Measurements from ENCODE around the gene FBXO7. TPM values are rescaled to one million over a fixed set of nuclear protein-coding genes. Genes with fewer than 3 reads are reported as not detected.

The FBXO7 gene
- total RNA-seq, 3 donors from 2014 or later (not counting 1 experiment from before 2014, with no cell fraction given), result 173 to 208 (median 198) TPM

GRCh38 chr22:32511274-32511673 lies 36.7 kb downstream of the FBXO7 start:
- ATAC-seq (no peak), DNase-seq (no peak)
- TF ChIP-seq CTCF (IDR thresholded peaks at IDR 0.05), result no peak
- no peaks in the 10 kb centered on the region for H3K4me1 ChIP-seq (ENCODE audit: control insufficient read depth, insufficient read depth, low read length)
- Mint-ChIP-seq H3K9me3 (no peaks in the 10 kb centered on the region), H3K27me3 (ENCODE audit: low read depth in 2 of 2) (no peaks in the 10 kb centered on the region), H3K27ac (no peak overlapping the region), H3K4me1 (no peaks in the 10 kb centered on the region), H3K36me3 (no peaks in the 10 kb centered on the region), H3K4me3 (no peak overlapping the region)
- no peaks in the 10 kb centered on the region for H3K9me3 ChIP-seq (ENCODE audit: control insufficient read depth, insufficient read depth, low read length)
- intact Hi-C loops (cut with micrococcal nuclease), result no loop called here
- no peak overlapping the region for H3K27ac ChIP-seq (ENCODE audit: low read length)
- H3K27me3 ChIP-seq (ENCODE audit: control insufficient read depth, insufficient read depth, low read length), result no peaks in the 10 kb centered on the region
- no peak overlapping the region for H3K4me3 ChIP-seq (ENCODE audit: low read length)
- H3K36me3 ChIP-seq (ENCODE audit: control insufficient read depth, insufficient read depth, low read length), result peaks cover 5% of the 10 kb centered on the region
- WGBS (ENCODE audit: insufficient coverage), result 82% methylated on average over 2 of the region's 3 CpGs

- intact Hi-C loops (cut with micrococcal nuclease), result no loop called here
- Mint-ChIP-seq H3K4me1 (no peaks in the 10 kb centered on the region), H3K4me3 (no peak overlapping the region), H3K36me3 (no peaks in the 10 kb centered on the region), H3K27me3 (ENCODE audit: low read depth in 2 of 2) (no peaks in the 10 kb centered on the region), H3K27ac (no peak overlapping the region), H3K9me3 (no peaks in the 10 kb centered on the region)
- Histone ChIP-seq H3K4me1 (ENCODE audit: control insufficient read depth, insufficient read depth, low read length) (no peaks in the 10 kb centered on the region), H3K36me3 (ENCODE audit: control insufficient read depth, insufficient read depth, low read length) (peaks cover 5% of the 10 kb centered on the region), H3K9me3 (ENCODE audit: control insufficient read depth, insufficient read depth, low read length) (no peaks in the 10 kb centered on the region), H3K27me3 (ENCODE audit: control insufficient read depth, insufficient read depth, low read length) (no peaks in the 10 kb centered on the region), H3K27ac (ENCODE audit: low read length) (no peak overlapping the region), H3K4me3 (ENCODE audit: low read length) (no peak overlapping the region)
- no peak for TF ChIP-seq CTCF (IDR thresholded peaks at IDR 0.05)
- ATAC-seq, result no peak
- DNase-seq, result no peak
- 67% methylated on average over 2 of the region's 2 CpGs for WGBS (ENCODE audit: insufficient coverage)
Measured at GRCh38 chr22:32511776-32512175, 37.2 kb downstream of the FBXO7 start.

- Mint-ChIP-seq H3K4me1 (no peaks in the 10 kb centered on the region), H3K36me3 (no peaks in the 10 kb centered on the region), H3K27me3 (ENCODE audit: low read depth in 2 of 2) (no peaks in the 10 kb centered on the region), H3K27ac (no peak overlapping the region), H3K4me3 (no peak overlapping the region), H3K9me3 (no peaks in the 10 kb centered on the region)
- TF ChIP-seq CTCF (IDR thresholded peaks at IDR 0.05), result no peak
- intact Hi-C loops (cut with micrococcal nuclease), result no loop called here
- H3K4me1 ChIP-seq (ENCODE audit: control insufficient read depth, insufficient read depth, low read length), result no peaks in the 10 kb centered on the region
- 95% methylated on average over 8 of the region's 8 CpGs for WGBS (ENCODE audit: insufficient coverage)
- no peak overlapping the region for H3K27ac ChIP-seq (ENCODE audit: low read length)
- DNase-seq, result no peak
- H3K4me3 ChIP-seq (ENCODE audit: low read length), result no peak overlapping the region
- peaks cover 5% of the 10 kb centered on the region for H3K36me3 ChIP-seq (ENCODE audit: control insufficient read depth, insufficient read depth, low read length)
- ATAC-seq, result no peak
- H3K27me3 ChIP-seq (ENCODE audit: control insufficient read depth, insufficient read depth, low read length), result no peaks in the 10 kb centered on the region
- H3K9me3 ChIP-seq (ENCODE audit: control insufficient read depth, insufficient read depth, low read length), result no peaks in the 10 kb centered on the region
Measured at GRCh38 chr22:32512267-32512982, 37.8 kb downstream of the FBXO7 start.

GRCh38 chr22:32515084-32515483 lies 40.5 kb downstream of the FBXO7 start:
- no peaks in the 10 kb centered on the region for H3K4me1 ChIP-seq (ENCODE audit: control insufficient read depth, insufficient read depth, low read length)
- H3K27ac Mint-ChIP-seq, result no peak overlapping the region
- intact Hi-C loops (cut with micrococcal nuclease), result no loop called here
- ATAC-seq, result no peak
- H3K27me3 Mint-ChIP-seq (ENCODE audit: low read depth in 2 of 2), result no peaks in the 10 kb centered on the region
- H3K36me3 ChIP-seq (ENCODE audit: control insufficient read depth, insufficient read depth, low read length), result peaks cover 3% of the 10 kb centered on the region
- no peaks in the 10 kb centered on the region for H3K36me3 Mint-ChIP-seq
- no peaks in the 10 kb centered on the region for H3K4me1 Mint-ChIP-seq
- no peak overlapping the region for H3K4me3 Mint-ChIP-seq
- no peak for DNase-seq
- TF ChIP-seq CTCF (IDR thresholded peaks at IDR 0.05), result no peak
- WGBS (ENCODE audit: insufficient coverage), result 100% methylated on average over 2 of the region's 2 CpGs
- no peaks in the 10 kb centered on the region for H3K9me3 Mint-ChIP-seq
- no peak overlapping the region for H3K4me3 ChIP-seq (ENCODE audit: low read length)
- no peaks in the 10 kb centered on the region for H3K27me3 ChIP-seq (ENCODE audit: control insufficient read depth, insufficient read depth, low read length)
- H3K9me3 ChIP-seq (ENCODE audit: control insufficient read depth, insufficient read depth, low read length), result no peaks in the 10 kb centered on the region
- no peak overlapping the region for H3K27ac ChIP-seq (ENCODE audit: low read length)

Measured in natural killer cell (primary cell).